Measurements from ENCODE around the gene PLLP.

The PLLP gene, protein sequence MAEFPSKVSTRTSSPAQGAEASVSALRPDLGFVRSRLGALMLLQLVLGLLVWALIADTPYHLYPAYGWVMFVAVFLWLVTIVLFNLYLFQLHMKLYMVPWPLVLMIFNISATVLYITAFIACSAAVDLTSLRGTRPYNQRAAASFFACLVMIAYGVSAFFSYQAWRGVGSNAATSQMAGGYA

DNA sequence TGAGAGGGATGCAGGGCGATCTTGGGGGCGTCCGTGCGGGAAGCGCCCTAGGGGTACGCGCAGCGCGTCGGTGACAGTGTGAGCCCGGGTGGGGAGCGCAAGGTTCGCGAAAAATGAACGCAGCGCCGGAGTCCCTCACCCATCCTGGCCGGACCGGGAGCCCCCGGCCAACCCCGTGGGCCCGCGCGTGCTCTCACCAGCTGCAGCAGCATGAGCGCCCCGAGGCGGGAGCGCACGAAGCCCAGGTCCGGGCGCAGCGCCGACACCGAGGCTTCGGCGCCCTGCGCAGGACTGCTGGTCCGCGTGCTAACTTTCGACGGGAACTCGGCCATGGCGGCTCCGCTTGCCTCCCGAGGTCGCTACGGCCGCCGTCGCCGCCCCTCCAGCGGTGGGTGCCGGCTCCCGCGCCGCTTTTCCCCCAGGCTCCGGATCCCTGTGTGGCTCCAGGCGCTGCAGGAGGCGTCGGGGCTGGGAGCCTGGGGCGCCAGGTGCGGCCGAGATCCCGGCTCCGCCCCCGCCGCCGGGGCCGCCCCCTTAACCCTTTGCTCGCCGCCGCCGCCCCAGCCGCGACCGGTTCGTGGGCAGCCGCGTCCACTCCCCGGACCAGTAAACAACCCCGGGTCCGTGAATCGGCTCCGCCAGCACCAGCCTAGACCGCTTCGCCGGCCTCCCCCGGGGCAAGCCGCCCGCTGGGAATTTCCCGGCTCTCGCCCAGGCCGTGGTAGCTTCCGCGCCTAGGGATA is at the start of gene PLLP:
Gene PLLP, minus strand, starts transcription at position 464 of the 743 bp plus-strand sequence. Its CDS starts 132 bp downstream, at position 332.
- DNase-seq (no peak), ATAC-seq (ENCODE audit: insufficient read depth, low read depth) (no peak)
- H3K4me2 ChIP-seq (ENCODE audit: insufficient read depth, low read length), result no peak within 1 kb of the TSS
- H3K9me3 ChIP-seq (ENCODE audit: insufficient read depth, low read length, severe bottlenecking), result no peaks in the 10 kb centered on the region
- TF ChIP-seq EZH2 (IDR thresholded peaks at IDR 0.05; ENCODE audit: borderline replicate concordance, low read depth, low read length, severe bottlenecking), result no peak
- TF ChIP-seq, protein P1, sequence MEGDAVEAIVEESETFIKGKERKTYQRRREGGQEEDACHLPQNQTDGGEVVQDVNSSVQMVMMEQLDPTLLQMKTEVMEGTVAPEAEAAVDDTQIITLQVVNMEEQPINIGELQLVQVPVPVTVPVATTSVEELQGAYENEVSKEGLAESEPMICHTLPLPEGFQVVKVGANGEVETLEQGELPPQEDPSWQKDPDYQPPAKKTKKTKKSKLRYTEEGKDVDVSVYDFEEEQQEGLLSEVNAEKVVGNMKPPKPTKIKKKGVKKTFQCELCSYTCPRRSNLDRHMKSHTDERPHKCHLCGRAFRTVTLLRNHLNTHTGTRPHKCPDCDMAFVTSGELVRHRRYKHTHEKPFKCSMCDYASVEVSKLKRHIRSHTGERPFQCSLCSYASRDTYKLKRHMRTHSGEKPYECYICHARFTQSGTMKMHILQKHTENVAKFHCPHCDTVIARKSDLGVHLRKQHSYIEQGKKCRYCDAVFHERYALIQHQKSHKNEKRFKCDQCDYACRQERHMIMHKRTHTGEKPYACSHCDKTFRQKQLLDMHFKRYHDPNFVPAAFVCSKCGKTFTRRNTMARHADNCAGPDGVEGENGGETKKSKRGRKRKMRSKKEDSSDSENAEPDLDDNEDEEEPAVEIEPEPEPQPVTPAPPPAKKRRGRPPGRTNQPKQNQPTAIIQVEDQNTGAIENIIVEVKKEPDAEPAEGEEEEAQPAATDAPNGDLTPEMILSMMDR (IDR thresholded peaks at IDR 0.05; ENCODE audit: borderline replicate concordance, extremely low read depth, low read length, poor library complexity, severe bottlenecking), result no peak
- peaks cover under 1% of the 10 kb centered on the region; the same call in 1 of the 2 replicates for H4K20me1 ChIP-seq (ENCODE audit: insufficient read depth, low read length)
- peaks cover 8% of the 10 kb centered on the region for H3K27me3 ChIP-seq (ENCODE audit: insufficient read depth, low read length, poor library complexity)
- H2AFZ ChIP-seq (ENCODE audit: low read depth, low read length), result no peak within 1 kb of the TSS
- no peak within 1 kb of the TSS for H3K4me3 ChIP-seq (ENCODE audit: low read depth in 1 of 2, low read length in 2 of 2)
- no peaks in the 10 kb centered on the region for H3K4me1 ChIP-seq (ENCODE audit: insufficient read depth, low read length)
- H3K36me3 ChIP-seq (ENCODE audit: insufficient read depth, low read length), result no peaks in the 10 kb centered on the region
- no peak within 1 kb of the TSS for H3K27ac ChIP-seq (ENCODE audit: low read length)
- no peak within 1 kb of the TSS for H3K9ac ChIP-seq (ENCODE audit: low read depth, low read length)
- no peaks in the 10 kb centered on the region for H3K79me2 ChIP-seq (ENCODE audit: insufficient read depth, low read length)

DNA sequence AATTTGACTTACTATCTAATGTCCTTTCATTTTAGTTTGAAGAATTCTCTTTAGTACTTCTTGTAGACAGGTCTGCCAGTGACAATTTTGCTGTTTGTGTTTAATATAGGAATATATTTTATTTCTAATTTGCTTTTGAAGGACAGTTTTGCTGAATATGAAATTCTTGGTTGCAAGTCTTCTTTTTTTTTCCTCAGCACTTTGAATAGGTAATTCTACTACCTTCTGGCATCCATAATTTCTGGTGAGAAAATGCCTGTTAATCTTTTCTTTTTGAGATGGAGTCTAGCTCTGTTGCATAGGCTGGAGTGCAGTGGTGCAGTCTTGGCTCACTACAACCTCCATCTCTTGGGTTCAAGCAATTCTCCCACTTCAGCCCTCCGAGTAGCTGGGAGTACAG is 48.9 kb upstream of the PLLP start:
- Histone ChIP-seq H3K4me3 (ENCODE audit: low read depth in 1 of 2, low read length in 2 of 2) (no peak overlapping the region), H3K79me2 (ENCODE audit: insufficient read depth, low read length) (no peaks in the 10 kb centered on the region), H3K9me3 (ENCODE audit: insufficient read depth, low read length, severe bottlenecking) (no peaks in the 10 kb centered on the region), H4K20me1 (ENCODE audit: insufficient read depth, low read length) (no peaks in the 10 kb centered on the region), H3K9ac (ENCODE audit: low read depth, low read length) (no peak overlapping the region), H3K36me3 (ENCODE audit: insufficient read depth, low read length) (no peaks in the 10 kb centered on the region), H3K27me3 (ENCODE audit: insufficient read depth, low read length, poor library complexity) (no peaks in the 10 kb centered on the region), H3K4me1 (ENCODE audit: insufficient read depth, low read length) (no peaks in the 10 kb centered on the region), H2AFZ (ENCODE audit: low read depth, low read length) (no peak overlapping the region), H3K27ac (ENCODE audit: low read length) (no peak overlapping the region), H3K4me2 (ENCODE audit: insufficient read depth, low read length) (no peak overlapping the region)
- DNase-seq, result no peak
- TF ChIP-seq, protein P1 (IDR thresholded peaks at IDR 0.05; ENCODE audit: borderline replicate concordance, extremely low read depth, low read length, poor library complexity, severe bottlenecking), result no peak
- no peak for TF ChIP-seq EZH2 (IDR thresholded peaks at IDR 0.05; ENCODE audit: borderline replicate concordance, low read depth, low read length, severe bottlenecking)
- no peak for ATAC-seq (ENCODE audit: insufficient read depth, low read depth)

DNA sequence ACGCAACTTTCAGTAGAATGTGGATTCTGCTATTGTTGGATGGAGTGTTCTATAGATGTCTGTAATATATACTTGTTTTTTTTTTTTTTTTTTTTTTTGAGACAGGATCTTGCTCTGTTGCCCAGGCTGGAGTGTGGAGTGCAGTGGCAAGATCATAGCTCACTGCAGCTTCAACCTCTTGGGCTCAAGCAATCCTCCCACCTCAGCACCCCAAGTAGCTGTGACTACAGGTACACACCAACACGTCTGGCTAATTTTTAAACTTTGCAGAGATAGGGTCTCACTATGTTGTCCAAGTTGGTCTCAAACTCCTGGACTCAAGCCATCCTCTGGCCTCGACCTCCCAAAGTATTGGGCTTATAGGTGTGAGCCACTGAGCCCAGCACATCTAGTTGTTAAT is 46.9 kb upstream of the PLLP start:
- no peak for DNase-seq
- Histone ChIP-seq H4K20me1 (ENCODE audit: insufficient read depth, low read length) (no peaks in the 10 kb centered on the region), H3K4me3 (ENCODE audit: low read depth in 1 of 2, low read length in 2 of 2) (no peak overlapping the region), H3K27ac (ENCODE audit: low read length) (no peak overlapping the region), H3K9me3 (ENCODE audit: insufficient read depth, low read length, severe bottlenecking) (no peaks in the 10 kb centered on the region), H3K9ac (ENCODE audit: low read depth, low read length) (no peak overlapping the region), H3K4me2 (ENCODE audit: insufficient read depth, low read length) (no peak overlapping the region), H3K79me2 (ENCODE audit: insufficient read depth, low read length) (no peaks in the 10 kb centered on the region), H3K36me3 (ENCODE audit: insufficient read depth, low read length) (no peaks in the 10 kb centered on the region), H3K4me1 (ENCODE audit: insufficient read depth, low read length) (no peaks in the 10 kb centered on the region), H2AFZ (ENCODE audit: low read depth, low read length) (no peak overlapping the region), H3K27me3 (ENCODE audit: insufficient read depth, low read length, poor library complexity) (no peaks in the 10 kb centered on the region)
- TF ChIP-seq EZH2 (IDR thresholded peaks at IDR 0.05; ENCODE audit: borderline replicate concordance, low read depth, low read length, severe bottlenecking), result no peak
- TF ChIP-seq, protein P1 (IDR thresholded peaks at IDR 0.05; ENCODE audit: borderline replicate concordance, extremely low read depth, low read length, poor library complexity, severe bottlenecking), result no peak
- ATAC-seq (ENCODE audit: insufficient read depth, low read depth), result no peak
